ENCODE data around the gene C6orf132.

Gene C6orf132

DNA sequence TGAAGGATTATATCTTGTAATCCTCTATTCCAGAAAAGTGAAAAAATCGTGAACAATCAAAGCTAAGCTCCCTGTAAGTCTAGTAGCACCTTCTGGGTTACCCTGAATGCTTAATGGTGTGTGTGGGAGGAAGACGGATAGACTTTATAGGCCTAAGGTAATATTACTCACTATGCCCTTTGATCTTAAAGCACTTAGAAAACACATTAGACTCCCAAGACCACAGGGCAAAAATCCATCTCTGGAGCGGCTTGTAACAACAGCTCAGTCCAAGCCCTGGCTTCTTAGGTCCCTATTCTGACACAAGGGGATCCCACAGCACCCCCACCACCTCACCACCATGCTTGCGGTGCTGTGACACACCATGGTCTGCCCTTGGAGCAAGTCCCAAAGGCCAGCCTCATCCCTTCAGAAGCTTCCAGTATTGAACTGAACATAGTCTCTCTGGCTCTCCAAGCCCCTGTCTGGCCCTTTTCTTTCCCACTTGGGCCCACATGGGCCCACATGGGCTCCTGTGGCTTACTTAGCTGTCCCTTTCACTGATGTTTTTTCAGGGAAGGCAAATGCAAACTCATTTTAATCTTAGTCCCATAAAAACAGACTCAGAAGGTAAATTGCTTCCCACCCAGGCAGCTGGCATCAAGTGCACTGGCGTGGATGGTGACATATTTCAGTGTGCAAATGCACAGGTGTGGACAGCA is 28.3 kb downstream of the C6orf132 start:
- Mint-ChIP-seq H3K36me3 (ENCODE audit: low read depth) (no peaks in the 10 kb centered on the region), H3K27me3 (ENCODE audit: low read depth) (peaks cover 13% of the 10 kb centered on the region), H3K4me1 (ENCODE audit: low read depth) (no peaks in the 10 kb centered on the region), H3K4me3 (no peak overlapping the region), H3K27ac (no peak overlapping the region), H3K9me3 (no peaks in the 10 kb centered on the region)
- DNase-seq (ENCODE audit: low spot score) = no peak

DNA sequence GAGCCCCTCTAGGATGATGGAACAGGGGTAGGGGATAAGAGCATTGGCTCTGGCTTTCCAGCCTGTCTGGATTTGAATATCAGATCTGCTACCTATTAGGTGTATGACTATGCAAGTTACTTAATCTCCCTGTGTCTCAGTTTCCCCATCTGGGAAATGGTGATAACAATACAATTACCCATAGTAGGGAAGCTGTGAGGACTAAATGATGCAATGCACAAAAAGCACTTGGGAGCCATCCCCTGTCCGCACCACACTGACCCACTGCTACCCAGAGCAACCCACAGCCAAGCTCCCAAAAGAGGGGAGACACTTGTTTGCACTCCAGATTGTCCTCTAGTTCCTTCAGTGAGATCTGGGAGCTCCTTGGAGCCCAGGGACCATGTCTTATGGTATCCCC is 30.1 kb downstream of the C6orf132 start:
- H3K27me3 Mint-ChIP-seq (ENCODE audit: low read depth) = peaks cover 13% of the 10 kb centered on the region
- no peaks in the 10 kb centered on the region for H3K4me1 Mint-ChIP-seq (ENCODE audit: low read depth)
- H3K27ac Mint-ChIP-seq = no peak overlapping the region
- no peaks in the 10 kb centered on the region for H3K9me3 Mint-ChIP-seq
- H3K36me3 Mint-ChIP-seq (ENCODE audit: low read depth) = no peaks in the 10 kb centered on the region
- H3K4me3 Mint-ChIP-seq = no peak overlapping the region
- no peak for DNase-seq (ENCODE audit: low spot score)

DNA sequence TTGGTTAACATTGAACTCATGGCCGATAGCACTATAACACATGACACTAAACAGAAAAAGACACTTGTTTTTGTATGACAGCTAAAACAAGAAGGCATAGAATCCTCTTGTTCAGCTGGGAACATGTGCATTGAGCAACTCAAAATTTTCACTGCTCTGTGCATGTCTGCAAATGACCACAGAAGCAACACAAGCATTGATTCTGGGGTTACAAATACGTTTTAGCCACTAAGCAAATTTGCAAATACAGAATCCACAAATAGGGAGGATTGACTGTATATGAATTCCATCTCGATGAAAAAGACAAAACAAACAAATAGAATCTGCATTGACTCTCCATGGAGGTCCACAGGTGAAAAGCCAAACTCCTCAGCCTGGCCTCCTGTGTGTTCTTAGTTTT is 31.7 kb downstream of the C6orf132 start:
- Mint-ChIP-seq H3K4me1 (ENCODE audit: low read depth) (no peaks in the 10 kb centered on the region), H3K9me3 (no peaks in the 10 kb centered on the region), H3K27ac (no peak overlapping the region), H3K27me3 (ENCODE audit: low read depth) (peaks cover 2% of the 10 kb centered on the region), H3K36me3 (ENCODE audit: low read depth) (no peaks in the 10 kb centered on the region), H3K4me3 (no peak overlapping the region)
- DNase-seq (ENCODE audit: low spot score) = no peak

DNA sequence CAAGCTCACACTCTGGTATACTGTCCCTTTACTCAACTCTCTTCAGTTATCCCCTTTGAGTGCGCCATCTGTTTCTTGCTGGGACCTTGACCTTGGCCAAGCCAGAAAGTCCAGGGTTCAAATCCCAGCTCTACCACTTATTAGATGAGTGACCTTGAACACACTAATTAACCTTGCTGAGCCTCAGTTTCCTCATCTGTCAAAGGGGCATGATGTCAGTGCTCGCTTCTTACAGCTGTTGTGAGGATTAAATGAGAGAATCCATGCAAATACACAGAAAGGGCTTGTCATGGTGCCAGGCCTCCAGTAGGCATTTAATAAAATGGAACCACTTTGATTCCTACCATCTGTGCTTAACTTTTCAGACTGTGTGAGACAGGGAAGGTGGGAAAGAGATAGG is 34.3 kb downstream of the C6orf132 start:
- Mint-ChIP-seq H3K9me3 (no peaks in the 10 kb centered on the region), H3K4me3 (no peak overlapping the region)
- DNase-seq (ENCODE audit: low spot score) = no peak

DNA sequence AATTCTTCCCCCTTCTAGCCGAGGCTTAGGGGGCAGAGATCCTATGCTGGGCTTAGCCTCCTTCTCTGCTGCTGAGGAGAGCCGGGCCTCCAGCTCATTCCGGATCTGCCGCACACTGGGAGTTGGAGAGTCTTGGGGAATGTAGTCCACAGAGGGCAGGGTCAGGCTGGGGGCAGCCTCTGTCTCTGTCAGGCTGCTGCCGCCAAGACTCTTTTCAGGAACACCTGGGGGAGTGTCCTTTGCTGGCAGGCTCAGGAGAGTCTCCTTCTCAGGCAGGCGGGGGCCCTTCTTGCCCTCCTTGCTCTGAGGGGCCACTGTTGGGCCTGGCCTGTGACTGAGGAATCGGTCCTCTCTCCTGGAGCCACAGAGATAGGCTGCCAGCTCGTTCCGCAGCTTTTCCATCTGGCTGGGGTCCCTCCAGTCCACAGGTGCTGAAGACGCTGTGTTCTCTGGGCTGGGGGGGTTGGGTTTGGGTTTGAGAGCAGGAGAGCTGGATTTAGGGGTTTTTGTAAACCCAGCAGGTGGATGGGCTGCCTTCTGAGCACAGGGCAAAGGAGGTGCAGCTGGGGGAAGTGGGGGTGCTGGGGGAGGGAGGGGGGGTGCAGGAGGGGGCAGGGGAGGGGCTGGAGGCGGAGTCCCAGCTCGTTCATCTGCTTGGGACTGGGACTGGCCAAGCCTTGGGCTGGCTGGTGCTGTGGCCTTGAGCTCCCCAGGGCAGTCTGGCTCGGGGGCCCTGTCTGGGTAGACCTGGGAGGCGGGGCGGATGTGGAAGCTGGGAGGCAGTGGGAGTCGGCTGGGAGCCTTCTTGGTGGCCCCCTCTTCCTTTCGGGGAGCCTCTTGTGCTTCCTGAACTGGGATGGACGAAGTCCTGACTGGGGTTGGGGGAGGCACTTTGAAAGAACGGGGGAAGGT is 36.1 kb downstream of the C6orf132 start:
- Mint-ChIP-seq H3K27me3 (ENCODE audit: low read depth) (peaks cover 2% of the 10 kb centered on the region), H3K9me3 (no peaks in the 10 kb centered on the region), H3K4me3 (no peak overlapping the region), H3K36me3 (ENCODE audit: low read depth) (no peaks in the 10 kb centered on the region), H3K4me1 (ENCODE audit: low read depth) (peaks cover 7% of the 10 kb centered on the region), H3K27ac (no peak overlapping the region)
- no peak for DNase-seq (ENCODE audit: low spot score)

More for the DNA sequence above, 34.3 kb downstream of the C6orf132 start:
- peaks cover 7% of the 10 kb centered on the region for H3K4me1 Mint-ChIP-seq (ENCODE audit: low read depth)
- peaks cover 2% of the 10 kb centered on the region for H3K27me3 Mint-ChIP-seq (ENCODE audit: low read depth)
- no peaks in the 10 kb centered on the region for H3K36me3 Mint-ChIP-seq (ENCODE audit: low read depth)
- H3K27ac Mint-ChIP-seq = no peak overlapping the region

DNA sequence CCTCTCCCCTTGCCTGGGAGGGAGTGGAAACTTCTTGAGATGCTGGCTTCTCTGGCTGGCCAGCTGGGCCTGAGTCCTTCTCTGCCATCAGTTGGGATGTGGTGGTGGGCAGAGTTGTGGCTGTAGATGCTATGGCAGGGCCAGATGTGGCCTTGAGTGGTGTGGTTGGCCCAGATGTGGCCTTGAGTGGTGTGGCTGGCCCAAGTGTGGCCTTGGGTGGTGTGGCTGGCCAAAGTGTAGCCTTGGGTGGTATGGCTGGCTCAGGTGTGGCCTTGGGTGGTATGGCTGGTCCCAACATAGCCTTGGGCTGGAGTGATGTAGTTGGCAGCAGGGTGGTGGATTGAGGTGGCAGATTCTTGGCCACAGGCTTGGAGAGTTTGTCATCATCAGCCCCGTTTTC is 36.7 kb downstream of the C6orf132 start:
- H3K4me3 Mint-ChIP-seq = no peak overlapping the region
- peaks cover 8% of the 10 kb centered on the region for H3K4me1 Mint-ChIP-seq (ENCODE audit: low read depth)
- H3K9me3 Mint-ChIP-seq = no peaks in the 10 kb centered on the region
- DNase-seq (ENCODE audit: low spot score) = no peak
- H3K27me3 Mint-ChIP-seq (ENCODE audit: low read depth) = peaks cover 2% of the 10 kb centered on the region
- H3K36me3 Mint-ChIP-seq (ENCODE audit: low read depth) = no peaks in the 10 kb centered on the region
- no peak overlapping the region for H3K27ac Mint-ChIP-seq

DNA sequence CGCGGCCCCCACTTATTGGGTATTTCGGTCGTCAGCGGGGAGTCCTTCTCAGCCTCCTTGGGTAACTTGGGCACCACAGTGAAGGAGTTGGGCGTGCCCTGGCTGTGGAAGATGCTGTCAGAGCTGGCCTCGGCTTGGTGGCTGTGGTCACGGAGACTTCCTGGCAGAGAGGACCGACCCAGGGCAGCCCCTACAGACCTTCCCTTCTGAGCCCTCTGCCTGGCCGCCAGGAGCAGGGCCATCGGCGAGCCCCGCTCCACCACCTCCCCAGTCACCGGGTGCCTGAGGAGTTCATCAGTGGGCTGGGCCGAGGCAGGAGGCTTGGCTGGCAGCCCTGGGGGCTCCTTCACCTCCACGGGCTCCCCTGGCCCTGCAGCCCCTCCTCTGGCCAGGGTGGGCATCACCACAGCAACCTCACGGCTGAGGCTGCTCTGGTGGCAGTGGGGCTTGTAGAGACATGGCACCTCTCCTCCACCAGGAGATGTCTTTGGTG is 37.2 kb downstream of the C6orf132 start:
- no peaks in the 10 kb centered on the region for H3K9me3 Mint-ChIP-seq
- peak overlapping the region; percentile 33 for H3K4me3 Mint-ChIP-seq
- no peak for DNase-seq (ENCODE audit: low spot score)
- H3K36me3 Mint-ChIP-seq (ENCODE audit: low read depth) = no peaks in the 10 kb centered on the region
- no peak overlapping the region for H3K27ac Mint-ChIP-seq
- peaks cover 2% of the 10 kb centered on the region for H3K27me3 Mint-ChIP-seq (ENCODE audit: low read depth)
- H3K4me1 Mint-ChIP-seq (ENCODE audit: low read depth) = peaks cover 11% of the 10 kb centered on the region

DNA sequence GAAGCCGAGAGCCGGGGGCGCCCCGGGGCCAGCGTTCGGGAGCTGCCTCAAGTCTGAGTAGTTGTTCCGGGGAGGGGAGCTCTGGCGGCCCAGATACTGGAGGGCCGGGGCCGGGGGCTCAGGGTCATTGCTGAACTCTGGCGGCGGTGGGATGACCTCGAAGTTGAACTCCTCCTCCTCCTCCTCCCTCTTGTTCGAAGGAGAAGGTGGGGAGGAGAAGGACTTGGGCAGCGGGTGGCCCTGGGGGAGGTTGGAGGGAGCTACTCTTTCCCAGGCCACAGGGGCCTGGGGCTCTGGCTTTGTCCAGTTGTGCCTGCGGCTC is 37.7 kb downstream of the C6orf132 start:
- Mint-ChIP-seq H3K27me3 (ENCODE audit: low read depth) (peaks cover under 1% of the 10 kb centered on the region), H3K27ac (no peak overlapping the region), H3K4me1 (ENCODE audit: low read depth) (peaks cover 15% of the 10 kb centered on the region), H3K9me3 (no peaks in the 10 kb centered on the region), H3K4me3 (peak overlapping the region; percentile 33), H3K36me3 (ENCODE audit: low read depth) (no peaks in the 10 kb centered on the region)
- DNase-seq (ENCODE audit: low spot score) = no peak

DNA sequence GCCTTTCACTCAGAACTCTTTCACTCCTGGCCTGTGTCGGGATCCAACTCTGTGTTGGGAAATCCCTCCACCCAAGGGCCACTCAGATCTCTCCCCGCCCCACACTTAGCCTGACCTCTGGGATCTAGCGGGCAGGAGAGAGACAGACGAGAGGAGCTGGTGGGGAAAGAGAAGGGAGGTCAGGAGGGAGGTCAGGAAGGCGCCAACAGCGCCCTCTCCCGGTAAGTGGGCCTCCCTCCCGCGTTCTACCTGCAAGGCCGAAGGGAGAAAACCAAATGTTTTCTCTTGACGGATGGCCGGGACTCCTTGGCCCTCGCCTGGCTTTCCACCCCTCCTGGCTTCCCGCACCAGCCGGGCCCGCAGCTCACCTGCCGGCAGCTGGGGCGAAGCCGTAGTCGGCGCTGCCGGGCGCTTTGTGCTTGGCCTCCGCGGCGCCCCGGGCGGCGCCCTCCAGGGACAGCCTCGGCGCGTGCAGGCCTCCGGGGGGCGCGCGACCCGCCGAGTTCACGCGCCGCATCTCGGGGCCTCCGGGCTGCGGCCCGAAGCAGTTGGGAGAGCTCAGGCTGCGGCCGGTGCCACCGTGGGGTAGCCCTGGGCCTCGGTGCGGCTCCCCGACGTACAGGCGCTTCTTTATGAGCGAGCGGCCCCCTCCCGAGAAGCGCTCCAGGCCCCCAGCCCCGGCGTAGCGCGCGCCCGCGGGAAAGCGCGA is 38.2 kb downstream of the C6orf132 start:
- peak overlapping the region; percentile 53 for H3K27ac Mint-ChIP-seq
- H3K4me1 Mint-ChIP-seq (ENCODE audit: low read depth) = peaks cover 18% of the 10 kb centered on the region
- peak overlapping the region; percentile 67 for H3K4me3 Mint-ChIP-seq
- H3K36me3 Mint-ChIP-seq (ENCODE audit: low read depth) = no peaks in the 10 kb centered on the region
- H3K9me3 Mint-ChIP-seq = no peaks in the 10 kb centered on the region
- peak; percentile 64 for DNase-seq (ENCODE audit: low spot score)
- H3K27me3 Mint-ChIP-seq (ENCODE audit: low read depth) = no peaks in the 10 kb centered on the region

DNA sequence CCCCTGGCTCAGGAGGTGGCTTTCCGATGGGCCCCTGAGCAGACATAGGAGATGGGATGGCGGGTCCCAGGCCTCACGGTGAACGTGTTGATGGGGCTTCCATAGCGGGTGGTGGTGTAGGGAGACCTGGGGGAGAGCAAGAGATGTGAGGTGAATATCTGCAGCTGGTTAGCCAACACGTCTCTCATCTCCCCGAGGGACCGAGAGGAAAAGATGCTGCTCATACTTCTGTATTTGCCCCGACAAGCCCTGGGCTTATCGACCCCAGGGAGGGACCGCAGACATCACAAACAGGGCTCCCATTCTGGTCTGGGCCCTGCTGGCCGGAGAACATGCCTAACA is 38.7 kb downstream of the C6orf132 start:
- DNase-seq (ENCODE audit: low spot score) = no peak
- H3K4me1 Mint-ChIP-seq (ENCODE audit: low read depth) = peaks cover 18% of the 10 kb centered on the region
- peak overlapping the region; percentile 65 for H3K27ac Mint-ChIP-seq
- H3K4me3 Mint-ChIP-seq = peak overlapping the region; percentile 67
- no peaks in the 10 kb centered on the region for H3K27me3 Mint-ChIP-seq (ENCODE audit: low read depth)
- no peaks in the 10 kb centered on the region for H3K36me3 Mint-ChIP-seq (ENCODE audit: low read depth)
- no peaks in the 10 kb centered on the region for H3K9me3 Mint-ChIP-seq

DNA sequence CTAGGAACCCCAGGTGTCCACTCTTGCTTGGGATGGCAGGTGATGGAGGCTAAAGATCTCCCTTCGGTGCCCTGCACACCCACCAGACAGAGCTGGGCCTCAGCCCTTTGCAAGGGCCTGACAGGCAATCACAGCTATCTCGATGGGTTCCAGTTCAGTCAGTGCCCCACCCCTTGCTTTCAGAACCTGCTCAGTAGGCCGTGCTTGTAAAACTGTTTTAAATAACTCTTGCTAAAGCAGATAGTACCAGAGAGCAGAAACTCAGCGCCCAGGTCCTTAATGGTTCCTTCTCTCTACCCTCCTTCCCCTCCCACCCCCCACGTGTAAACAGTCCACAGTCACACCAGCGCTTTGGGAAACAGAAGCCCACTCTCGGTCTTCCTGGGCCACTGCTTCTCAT is 39.2 kb downstream of the C6orf132 start:
- Mint-ChIP-seq H3K9me3 (no peaks in the 10 kb centered on the region), H3K4me3 (peak overlapping the region; percentile 67), H3K27ac (peak overlapping the region; percentile 65), H3K36me3 (ENCODE audit: low read depth) (no peaks in the 10 kb centered on the region), H3K4me1 (ENCODE audit: low read depth) (peaks cover 18% of the 10 kb centered on the region), H3K27me3 (ENCODE audit: low read depth) (no peaks in the 10 kb centered on the region)
- DNase-seq (ENCODE audit: low spot score) = no peak

DNA sequence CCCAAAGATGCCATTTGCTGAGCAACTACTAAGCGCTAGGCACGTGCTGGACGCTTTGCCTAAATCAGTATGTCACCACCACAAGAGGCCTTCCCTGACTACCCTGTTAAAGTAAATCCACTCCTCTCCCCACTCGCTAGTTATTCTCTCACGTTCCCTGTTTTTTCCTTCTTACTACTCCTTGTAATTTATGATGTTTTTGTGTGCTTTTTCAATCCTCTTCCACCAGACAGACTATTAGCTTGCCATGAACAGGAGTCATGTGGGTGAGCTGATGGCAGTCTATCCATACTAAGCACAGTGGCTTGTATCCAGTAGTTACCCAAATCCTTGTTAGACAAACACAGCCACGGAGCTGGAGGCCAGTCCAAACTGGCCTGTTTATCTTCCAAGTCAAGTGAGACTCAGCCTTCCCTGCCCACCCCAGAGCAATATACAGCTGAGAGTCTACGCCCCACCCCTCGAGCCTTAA is 41.2 kb downstream of the C6orf132 start:
- no peak overlapping the region for H3K27ac Mint-ChIP-seq
- no peak for DNase-seq (ENCODE audit: low spot score)
- H3K9me3 Mint-ChIP-seq = no peaks in the 10 kb centered on the region
- H3K4me3 Mint-ChIP-seq = no peak overlapping the region
- no peaks in the 10 kb centered on the region for H3K36me3 Mint-ChIP-seq (ENCODE audit: low read depth)
- no peaks in the 10 kb centered on the region for H3K27me3 Mint-ChIP-seq (ENCODE audit: low read depth)
- H3K4me1 Mint-ChIP-seq (ENCODE audit: low read depth) = peaks cover 18% of the 10 kb centered on the region

DNA sequence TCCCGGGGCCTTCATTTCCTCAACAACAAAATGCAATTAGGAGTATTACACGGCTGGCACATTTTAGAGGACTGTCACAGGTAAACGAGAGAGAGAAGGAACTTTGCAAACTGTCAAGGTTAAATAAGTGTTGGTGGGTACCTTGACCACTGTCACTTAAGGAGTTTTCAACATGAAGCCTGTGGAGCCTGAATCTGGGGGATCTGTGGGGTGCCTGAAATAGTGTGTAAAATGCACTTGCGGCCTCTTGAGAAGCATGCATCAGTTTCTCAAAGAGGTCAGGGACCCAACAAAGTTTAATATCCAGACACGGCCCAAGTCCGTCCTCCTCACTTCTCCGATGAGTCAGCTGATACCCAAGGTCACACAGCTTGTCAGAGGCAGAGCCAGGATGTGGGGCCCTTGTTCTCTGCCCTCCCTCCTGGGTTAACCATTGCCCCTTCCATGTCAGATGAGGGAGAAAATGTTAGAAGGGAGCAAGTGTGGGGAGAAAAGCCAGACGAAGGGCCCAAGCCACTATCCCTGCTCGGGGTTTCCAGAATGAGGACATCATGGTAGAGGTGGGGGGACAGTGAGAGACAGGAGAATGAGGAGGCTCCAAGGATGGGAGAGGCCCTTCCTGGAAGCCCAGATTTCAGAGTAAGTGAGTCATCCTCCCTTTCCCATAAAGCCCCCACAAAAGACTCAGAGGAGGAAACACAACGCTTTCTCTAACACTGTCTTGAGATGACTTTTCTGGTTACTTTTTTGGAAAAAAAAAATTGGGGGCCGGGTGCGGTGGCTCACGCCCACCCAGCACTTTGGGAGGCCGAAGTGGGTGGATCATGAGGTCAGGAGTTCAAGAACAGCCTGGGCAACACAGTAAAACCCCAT is 42.2 kb downstream of the C6orf132 start:
- no peaks in the 10 kb centered on the region for H3K27me3 Mint-ChIP-seq (ENCODE audit: low read depth)
- no peaks in the 10 kb centered on the region for H3K9me3 Mint-ChIP-seq
- H3K4me3 Mint-ChIP-seq = peak overlapping the region; percentile 25
- DNase-seq (ENCODE audit: low spot score) = peak; percentile 27
- no peaks in the 10 kb centered on the region for H3K36me3 Mint-ChIP-seq (ENCODE audit: low read depth)
- H3K4me1 Mint-ChIP-seq (ENCODE audit: low read depth) = peaks cover 18% of the 10 kb centered on the region
- H3K27ac Mint-ChIP-seq = peak overlapping the region; percentile 39
